Measurements from ENCODE around the gene RCOR2.
"Not testable (repeated sequence)": the region's sequence is repeated elsewhere in the genome, so short reads cannot be mapped to it uniquely, and the experiment has no call there.

RCOR2 gene

GRCh38 chr11:63916837-63917691 lies at the start of gene RCOR2:
TSS of gene RCOR2 (minus strand) at chr11:63917164. CDS start at chr11:63916456, 708 bp downstream.
- peak; percentile 30 for DNase-seq (ENCODE audit: low read depth)

DNA sequence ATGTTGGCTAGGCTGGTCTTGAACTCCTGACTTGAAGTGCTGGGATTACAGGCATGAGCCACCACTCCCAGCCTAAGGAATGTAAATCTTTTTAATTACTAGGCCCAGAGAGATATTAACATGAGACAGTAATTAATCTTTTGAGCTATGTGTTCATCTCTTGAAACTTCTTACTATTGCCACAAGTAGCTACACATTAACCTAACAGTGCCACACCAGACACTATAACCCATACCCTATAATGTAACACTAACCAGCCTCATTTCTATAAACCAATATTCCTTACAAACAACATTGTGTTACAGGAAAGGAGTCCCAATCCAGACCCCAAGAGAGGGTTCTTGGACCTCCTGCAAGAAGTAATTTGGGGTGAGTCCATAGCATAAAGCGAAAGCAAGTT lies 49.5 kb upstream of the RCOR2 start:
- DNase-seq (ENCODE audit: low read depth), result no peak

- not testable (repeated sequence) for DNase-seq (ENCODE audit: low read depth)
Measured at GRCh38 chr11:63963895-63964294, 46.9 kb upstream of the RCOR2 start.

DNA sequence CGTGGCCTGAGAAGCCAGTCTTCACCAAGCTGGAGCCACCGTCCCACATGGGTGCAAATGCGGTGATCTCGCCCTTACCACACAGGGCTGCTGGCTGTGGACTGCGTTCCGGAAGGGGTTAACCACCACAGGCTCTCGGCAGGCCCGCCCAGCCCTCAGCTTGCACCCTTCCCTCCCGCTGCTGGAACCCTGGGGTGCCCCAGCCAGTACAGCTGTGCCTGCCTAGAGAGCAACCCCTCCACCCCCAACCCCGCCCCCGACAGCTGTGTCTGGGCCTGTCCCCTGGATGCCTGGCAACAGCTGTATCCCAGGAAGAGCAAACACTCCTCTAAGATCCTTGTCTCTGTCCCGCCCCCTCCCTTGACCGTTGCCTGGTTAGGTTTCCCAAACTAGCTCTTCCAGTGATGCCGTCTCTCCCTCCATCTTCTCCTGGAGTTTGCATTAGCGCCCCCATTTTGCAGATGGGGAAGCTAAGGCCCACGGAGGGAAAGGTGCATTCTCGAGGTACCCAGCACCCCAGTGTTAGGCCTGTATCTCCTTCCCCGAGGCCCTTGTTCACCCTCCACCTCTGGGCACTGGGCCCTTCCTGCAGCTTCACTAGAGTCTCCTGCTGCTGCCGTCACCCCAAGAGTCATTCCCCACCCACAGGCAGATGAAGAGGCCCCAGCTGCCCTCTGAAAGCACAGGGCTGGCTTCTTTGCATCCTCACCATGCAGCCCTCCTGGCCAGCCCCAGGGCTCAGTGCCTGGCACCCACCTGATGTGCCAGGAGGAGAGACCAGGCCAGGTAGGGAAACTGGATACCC lies 44.8 kb upstream of the RCOR2 start:
- no peak for DNase-seq (ENCODE audit: low read depth)

GRCh38 chr11:63958008-63958407 lies 41.0 kb upstream of the RCOR2 start:
- no peak for DNase-seq (ENCODE audit: low read depth)

- no peak for DNase-seq (ENCODE audit: low read depth)
Measured at GRCh38 chr11:63952570-63952969, 35.6 kb upstream of the RCOR2 start.

DNA sequence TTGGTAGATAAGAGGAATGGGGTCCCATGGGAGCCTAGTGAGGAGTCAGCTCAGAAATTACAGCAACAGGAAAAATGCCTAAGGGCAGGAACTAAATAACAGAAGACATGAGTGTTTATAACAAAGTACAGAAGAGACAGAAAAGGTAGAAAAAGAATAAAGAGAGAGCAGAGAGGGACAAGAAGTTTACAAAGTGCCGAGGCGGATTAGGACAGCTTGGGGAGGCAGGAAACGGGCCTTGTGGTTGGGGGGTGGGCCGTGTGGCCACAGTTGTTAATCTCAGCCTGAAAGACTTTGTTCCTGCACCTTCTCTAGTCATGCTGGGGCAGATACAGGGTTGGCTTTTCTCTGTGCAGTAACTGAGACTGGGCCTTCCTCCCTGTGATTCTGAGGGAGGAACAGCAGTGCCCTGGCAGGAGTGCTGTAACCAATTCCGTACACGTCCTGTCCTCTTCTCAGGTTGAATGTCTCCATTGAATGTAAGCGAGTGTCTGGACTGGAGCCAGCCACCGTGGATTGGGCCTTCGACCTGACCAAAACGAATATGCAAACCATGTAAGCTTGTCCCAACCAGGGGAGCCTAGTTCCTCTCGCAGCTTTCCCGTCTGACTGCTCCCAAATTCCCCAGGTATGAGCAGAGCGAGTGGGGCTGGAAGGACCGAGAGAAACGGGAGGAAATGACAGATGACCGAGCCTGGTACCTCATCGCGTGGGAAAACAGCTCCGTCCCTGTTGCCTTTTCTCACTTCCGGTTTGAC lies 35.0 kb upstream of the RCOR2 start:
- no peak for DNase-seq (ENCODE audit: low read depth)

GRCh38 chr11:63945477-63946163 lies 28.7 kb upstream of the RCOR2 start:
- no peak for DNase-seq (ENCODE audit: low read depth)

GRCh38 chr11:63944987-63945386 lies 28.0 kb upstream of the RCOR2 start:
- DNase-seq (ENCODE audit: low read depth), result no peak

DNA sequence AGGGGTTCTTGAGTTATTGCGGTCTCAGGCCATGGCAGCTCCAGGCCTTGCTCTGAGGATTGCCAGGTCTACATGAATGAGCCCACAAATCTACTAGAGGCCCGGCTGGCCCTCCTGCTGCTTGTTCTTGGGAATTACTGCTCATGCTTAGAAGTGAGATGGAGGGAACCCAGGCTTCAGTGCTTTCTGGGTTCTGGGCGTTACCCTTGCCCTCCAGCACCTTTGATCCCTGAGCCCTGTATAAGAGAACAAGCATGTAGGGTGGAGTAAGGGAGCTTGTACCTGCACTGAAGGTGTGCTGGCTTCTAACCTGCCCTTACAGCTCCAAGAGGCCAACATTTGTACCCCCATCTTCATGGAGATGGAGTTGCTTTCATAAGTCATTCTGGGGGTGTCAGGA lies 25.8 kb upstream of the RCOR2 start:
- no peak for DNase-seq (ENCODE audit: low read depth)

DNA sequence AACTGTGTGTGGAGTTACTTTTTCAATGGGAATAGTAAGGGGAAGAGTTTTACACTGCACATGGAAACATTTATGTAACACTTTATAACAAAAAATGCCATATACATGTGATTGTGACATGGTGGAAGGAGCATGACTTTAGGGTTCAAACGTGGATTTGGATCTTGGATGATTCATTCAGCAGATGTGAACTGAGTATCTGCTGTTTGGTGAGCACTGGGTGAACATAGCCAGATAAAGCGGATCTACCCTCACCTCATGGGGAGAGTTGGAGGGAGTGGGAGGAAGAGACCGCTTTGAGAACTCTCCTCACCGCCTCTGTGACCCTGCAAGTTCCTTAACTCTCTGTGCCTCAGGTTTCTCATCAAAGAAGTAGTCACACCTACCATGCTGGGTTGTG lies 24.9 kb upstream of the RCOR2 start:
- no peak for DNase-seq (ENCODE audit: low read depth)

DNA sequence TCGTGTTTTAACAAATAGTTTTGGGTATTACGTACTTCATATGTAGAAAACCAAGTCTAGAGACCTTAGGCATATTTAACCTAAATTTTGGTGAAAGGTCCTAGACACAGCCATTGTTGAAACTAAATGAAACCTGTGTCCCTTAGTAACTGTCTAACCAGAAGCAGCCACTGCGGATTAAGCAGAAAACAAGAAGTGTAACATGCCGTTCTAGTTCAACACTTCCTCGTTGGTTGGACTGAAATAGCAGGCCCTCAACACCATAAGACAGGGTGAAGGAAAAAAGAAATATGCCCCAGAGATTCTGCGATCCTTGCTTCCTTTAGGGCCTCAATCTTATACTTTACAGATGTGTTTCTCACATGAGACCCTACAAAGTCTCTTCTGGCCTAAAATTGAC lies 23.8 kb upstream of the RCOR2 start:
- no peak for DNase-seq (ENCODE audit: low read depth)

DNA sequence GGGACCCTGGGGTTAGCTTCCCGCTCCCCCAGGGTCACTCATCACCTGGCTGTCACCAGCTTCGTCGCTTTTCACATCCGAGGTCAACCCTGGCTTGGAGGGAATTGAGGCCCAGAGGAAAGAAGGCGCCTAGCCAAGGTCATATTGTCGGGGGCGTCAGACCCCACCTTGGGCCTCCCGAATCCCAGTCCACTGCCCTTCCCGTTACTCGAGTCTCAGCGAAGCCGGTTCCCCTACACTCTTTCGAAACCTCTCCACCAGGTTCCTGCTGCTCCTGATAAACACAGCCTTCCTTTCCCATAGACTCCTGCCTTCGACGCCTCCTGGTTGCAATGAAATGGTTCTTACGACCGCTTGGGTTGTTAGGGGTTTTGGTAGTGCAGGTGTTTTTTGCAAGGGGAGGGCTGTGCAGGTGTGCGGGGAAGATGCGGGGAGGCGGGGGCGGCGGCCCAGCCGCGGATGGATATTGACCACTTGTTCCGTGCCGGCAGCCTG lies 22.5 kb upstream of the RCOR2 start:
- no peak for DNase-seq (ENCODE audit: low read depth)

GRCh38 chr11:63938479-63939396 lies 21.8 kb upstream of the RCOR2 start, which contains the start of gene NAA40:
TSS of gene NAA40 (plus strand) at chr11:63939002. CDS start at chr11:63939097, 95 bp downstream.
- peak; percentile 85 for DNase-seq (ENCODE audit: low read depth)

- DNase-seq (ENCODE audit: low read depth), result no peak
Measured at GRCh38 chr11:63937713-63938478, 20.9 kb upstream of the RCOR2 start.

DNA sequence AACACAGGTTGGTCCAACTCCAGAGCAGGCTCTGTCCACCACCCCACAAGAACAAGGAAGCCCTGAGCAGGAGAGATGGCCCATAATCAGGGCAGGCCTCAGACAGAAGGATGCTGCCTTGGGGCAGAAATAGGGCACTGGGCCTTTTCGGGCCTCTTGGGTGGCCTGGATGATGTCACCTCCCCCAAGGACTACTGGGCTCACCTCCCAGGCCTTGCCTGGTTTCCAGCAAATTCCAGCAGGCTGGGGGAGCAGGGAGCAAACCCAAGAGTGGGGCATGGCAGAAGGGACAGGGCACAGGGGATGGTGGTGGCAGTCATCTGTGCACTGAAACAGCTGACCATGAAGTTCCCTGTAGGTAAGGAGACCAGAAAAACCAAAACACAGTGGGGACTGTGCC lies 16.5 kb upstream of the RCOR2 start:
- DNase-seq (ENCODE audit: low read depth), result no peak

DNA sequence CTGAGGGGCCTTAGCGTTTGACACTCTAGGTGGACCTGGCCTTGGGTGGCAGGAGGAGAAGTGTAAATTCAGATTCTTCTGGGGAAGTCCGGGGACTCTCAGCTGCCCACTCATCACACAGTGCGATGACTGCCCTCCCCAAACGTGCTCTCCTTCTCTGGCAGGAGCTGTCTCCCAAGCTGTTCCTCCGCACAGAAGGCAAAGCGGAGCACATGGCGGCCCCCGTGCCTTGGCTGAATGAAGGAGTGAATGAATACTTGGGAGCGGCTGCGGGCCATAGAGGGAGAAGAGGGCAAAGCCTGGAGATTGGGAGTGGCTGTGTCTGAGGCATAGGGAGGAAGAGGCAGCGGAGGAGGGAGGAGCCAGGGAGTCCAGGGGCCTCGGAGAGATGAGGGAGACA lies 14.9 kb upstream of the RCOR2 start:
- DNase-seq (ENCODE audit: low read depth), result no peak

GRCh38 chr11:63931045-63931444 lies 14.1 kb upstream of the RCOR2 start:
- no peak for DNase-seq (ENCODE audit: low read depth)

DNA sequence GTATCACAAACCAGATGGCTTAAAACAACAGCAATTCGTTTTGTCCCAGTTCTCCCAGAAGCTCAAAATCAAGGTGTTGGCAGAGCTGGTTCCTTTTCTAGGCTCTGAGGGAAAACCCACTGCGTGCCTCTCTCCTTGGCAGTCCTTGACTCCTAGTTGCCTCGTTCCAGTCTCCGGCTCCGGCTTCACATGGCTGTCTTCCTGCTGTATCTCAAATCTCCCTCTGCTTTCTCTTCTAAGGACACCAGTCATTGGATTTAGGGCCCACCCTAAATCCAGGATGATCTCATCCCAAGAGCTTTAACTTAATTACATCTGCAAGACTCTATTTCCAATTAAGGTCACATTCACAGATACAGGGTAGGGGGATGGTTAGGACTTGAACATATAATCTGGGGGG lies 12.7 kb upstream of the RCOR2 start:
- DNase-seq (ENCODE audit: low read depth), result no peak

DNA sequence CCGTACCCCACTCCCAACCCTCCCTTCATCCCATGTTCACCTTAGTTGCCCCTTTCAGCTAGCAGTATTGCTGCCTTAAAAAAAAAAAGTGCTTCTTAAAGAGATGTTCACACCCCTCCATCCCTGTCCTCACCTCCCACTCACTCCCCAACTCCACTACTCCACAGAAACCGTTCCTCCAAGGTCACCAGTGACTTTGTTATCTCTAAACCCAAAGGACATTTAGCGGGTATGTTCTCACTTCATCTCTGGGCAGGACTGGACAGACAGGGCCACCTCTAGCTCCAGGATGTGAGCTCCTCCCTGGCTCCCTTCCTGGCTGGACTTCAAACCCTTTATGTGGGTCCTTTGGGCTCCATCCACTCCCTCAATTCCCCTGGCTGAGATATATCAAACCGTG lies 6.4 kb upstream of the RCOR2 start:
- no peak for DNase-seq (ENCODE audit: low read depth)
